Measurements from ENCODE around the gene C9orf43.
"Not testable (repeated sequence)": the region's sequence is repeated elsewhere in the genome, so short reads cannot be mapped to it uniquely, and the experiment has no call there.

The C9orf43 gene, protein sequence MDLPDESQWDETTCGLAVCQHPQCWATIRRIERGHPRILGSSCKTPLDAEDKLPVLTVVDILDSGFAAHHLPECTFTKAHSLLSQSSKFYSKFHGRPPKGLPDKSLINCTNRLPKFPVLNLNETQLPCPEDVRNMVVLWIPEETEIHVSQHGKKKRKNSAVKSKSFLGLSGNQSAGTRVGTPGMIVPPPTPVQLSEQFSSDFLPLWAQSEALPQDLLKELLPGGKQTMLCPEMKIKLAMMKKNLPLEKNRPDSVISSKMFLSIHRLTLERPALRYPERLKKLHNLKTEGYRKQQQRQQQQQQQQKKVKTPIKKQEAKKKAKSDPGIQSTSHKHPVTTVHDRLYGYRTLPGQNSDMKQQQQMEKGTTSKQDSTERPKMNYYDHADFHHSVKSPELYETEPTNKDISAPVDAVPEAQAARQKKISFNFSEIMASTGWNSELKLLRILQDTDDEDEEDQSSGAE

GRCh38 chr9:113410207-113410864, at the start of gene C9orf43, which contains the start of gene POLE3:
C9orf43 (plus strand) TSS chr9:113410747; CDS start chr9:113413494, 2,747 bp downstream.
POLE3 (minus strand) TSS chr9:113410675; CDS start chr9:113410293, 382 bp downstream.
- DNase-seq: peak; percentile 80

DNA sequence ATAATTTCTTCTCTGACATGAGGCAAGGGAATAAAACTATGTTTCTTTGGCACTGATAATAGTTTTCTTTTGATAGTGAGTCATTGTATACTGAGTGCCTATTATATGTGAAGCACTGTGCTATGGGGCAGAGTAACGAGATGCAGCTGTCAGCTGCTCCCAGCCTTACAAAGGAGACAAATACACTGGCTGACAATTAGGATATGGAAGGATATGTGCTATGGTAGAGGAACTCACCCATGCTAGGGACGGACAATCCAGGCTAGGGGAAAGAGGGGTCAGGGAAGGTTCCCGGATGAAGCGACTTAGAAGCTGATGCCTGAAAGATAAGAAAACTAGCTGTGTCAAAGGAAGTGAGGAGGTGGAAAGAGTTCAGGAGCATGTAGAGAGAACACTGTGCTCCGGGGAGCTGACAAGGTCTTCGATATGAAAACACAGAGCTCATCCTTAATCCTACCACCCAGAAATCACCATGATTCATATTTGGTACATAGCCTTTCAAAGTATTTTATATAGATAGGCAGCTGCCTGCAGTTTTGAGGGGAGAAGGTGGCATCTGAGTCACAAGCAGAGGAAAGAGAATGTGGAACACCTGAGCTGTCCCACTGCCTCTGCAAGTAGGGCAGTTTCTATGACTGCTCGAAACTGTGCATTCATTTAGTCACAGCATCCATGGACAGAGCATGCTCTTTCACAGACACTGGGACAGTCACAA, 49.1 kb upstream of the C9orf43 start:
- no peak for DNase-seq

- DNase-seq: no peak
Measured at GRCh38 chr9:113363336-113363735, 47.2 kb upstream of the C9orf43 start.

DNA sequence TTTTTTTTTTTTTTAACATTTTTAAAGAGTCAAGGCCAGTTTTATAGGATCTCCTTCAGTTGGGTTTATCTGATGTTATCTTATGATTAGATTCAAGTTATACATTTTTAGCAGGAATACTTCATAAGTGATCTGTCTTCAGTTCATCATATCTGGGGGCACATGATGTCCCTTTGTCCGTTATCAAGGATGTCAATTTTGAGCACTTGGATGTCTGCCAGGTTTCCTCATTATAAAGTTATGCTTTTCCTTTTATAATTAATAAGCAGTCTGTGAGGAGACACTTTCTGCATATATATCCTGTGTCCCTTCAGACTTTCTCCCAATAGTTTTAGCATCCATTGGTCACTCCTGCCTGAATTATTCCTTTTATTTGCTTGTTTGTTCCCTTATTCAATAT, 45.6 kb upstream of the C9orf43 start:
- no peak for DNase-seq

DNA sequence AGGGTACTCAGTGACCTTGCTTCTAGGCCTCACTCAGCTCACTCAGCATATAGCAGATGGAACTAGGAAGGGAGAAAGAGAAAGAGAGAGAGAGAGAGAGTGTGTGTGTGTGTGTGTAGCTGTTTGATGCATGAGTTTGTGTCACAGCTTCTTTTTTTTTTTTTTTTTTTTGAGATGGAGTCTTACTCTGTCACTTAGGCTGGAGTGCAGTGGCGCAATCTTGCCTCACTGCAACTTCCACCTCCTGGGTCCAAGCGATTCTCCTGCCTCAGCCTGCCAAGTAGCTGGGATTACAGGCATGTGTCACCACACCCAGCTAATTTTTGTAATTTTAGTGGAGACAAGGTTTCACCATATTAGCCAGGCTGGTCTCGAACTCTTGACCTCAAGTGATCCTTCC, 44.9 kb upstream of the C9orf43 start:
- not testable (repeated sequence) for DNase-seq

- DNase-seq: no peak
Measured at GRCh38 chr9:113368348-113368981, 42.1 kb upstream of the C9orf43 start.

- DNase-seq: no peak
Measured at GRCh38 chr9:113368982-113369854, 41.3 kb upstream of the C9orf43 start.

- no peak for DNase-seq
Measured at GRCh38 chr9:113369855-113370140, 40.7 kb upstream of the C9orf43 start.

- DNase-seq: no peak
Measured at GRCh38 chr9:113370806-113371325, 39.7 kb upstream of the C9orf43 start.

DNA sequence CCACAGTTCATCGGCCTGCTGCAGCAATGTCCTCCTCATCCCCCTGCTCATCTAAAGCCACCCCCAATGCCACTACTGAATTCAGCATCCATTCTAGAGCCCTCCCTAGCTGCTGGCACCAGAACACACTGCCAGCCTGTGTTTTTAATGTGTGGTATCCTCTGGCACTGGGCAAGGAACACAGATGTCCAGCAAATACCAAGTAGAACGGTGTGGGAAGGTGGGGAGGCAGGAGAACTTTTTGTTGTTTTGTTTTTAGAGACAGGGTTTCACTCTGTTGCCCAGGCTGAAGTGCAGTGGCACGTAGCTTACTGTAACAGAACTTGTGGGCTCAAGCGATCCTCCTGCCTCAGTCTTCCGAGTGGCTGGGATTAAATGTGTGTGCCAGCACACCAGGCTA, 38.5 kb upstream of the C9orf43 start:
- no peak for DNase-seq

GRCh38 chr9:113373256-113373655, 37.3 kb upstream of the C9orf43 start:
- DNase-seq: no peak

- no peak for DNase-seq
Measured at GRCh38 chr9:113373676-113374392, 36.7 kb upstream of the C9orf43 start.

DNA sequence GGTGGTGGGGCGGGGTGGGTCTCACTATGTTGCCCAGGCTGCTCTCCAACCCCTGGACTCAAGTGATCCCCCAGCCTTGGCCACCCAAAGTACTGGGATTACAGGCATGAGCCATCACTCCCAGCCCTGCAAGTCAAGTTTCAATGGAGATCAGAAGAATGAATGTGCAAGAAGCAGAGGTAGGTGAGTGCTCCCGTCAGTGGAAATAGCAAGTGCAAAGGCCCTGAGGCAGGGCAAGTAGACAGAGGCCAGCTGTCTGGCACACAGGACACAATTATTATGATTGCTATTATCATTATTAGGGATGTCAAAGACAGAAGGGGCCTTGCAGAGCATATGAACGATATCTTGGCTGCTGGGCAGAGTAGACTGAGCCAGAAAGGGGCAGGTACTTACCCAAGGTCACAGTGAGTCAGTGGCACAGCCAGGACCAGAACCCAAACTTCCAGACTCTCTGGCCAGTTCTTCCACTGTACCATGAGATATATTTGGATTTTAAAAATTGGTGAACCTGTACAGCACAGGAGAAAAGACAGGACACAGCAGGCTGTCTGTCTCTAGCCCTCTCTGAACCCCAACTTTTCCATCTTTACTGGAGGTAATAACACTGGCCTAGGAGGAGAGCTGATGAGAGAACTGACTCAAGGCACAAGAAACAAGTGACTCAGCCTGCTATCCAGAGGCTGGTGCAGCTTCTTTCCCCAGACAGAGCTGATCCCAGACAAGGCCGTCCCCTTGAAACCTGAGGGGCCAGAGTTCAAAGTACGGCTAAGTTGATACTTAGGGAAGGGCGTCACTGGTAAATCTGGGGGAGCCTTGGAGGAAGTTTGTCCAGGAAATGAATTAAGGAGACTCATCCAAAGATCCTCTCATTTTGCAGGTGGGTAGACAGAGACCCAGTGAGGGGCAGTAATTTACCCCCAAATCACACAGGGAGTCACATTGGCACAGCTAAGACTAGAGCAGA, 35.2 kb upstream of the C9orf43 start:
- no peak for DNase-seq

DNA sequence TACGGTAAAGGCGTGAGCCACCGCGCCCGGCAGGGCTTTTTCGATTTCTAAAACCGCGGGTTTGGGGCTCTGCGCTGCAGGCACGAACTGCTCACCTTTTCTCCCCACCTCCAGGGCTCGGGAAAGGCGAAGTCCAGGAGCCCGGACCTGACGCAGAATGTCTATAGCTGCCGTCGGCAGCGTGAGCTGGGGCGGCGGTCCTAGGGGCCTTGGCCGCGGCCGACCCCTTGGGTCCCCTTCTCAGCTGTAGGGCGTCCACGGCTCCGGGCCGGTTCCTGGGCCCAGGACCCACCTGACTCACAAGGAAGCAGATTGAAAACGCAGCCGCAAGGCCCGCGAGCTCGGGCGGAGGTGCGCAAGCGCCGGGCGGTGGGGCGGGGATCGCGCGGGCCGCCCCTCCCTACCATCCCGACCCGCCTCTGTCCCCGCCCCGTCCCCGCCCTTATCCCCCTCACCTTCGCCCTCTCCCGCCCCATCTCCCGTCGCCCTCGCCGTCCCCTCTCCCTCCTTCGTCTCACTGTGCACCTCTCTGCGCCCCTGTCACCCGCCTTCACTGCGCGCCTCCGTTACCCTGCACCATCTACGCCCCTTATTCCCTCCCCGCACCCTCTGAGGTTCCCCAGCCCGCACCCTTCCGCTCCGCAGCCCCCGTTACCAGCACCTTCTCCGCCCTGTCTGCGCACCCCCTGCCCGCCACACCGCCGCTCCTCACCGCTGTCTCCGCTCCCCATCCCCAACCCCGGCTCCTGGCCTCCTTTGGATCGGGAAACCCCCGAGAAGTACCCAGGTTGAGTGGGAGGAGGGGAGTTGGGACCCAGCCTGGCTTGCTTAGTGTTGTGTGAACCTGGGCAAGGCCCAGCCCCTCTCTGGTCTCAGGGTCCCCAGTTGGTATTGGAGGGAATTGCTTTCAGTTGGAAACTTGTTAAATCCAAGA, 33.6 kb upstream of the C9orf43 start, which contains the start of gene HDHD3:
TSS of gene HDHD3 (minus strand) at position 353 of the 934 bp plus-strand sequence. CDS start 2,632 bp downstream, outside the sequence.
- peak; percentile 40 for DNase-seq

- DNase-seq: not testable (repeated sequence)
Measured at GRCh38 chr9:113379094-113379828, 31.3 kb upstream of the C9orf43 start.

DNA sequence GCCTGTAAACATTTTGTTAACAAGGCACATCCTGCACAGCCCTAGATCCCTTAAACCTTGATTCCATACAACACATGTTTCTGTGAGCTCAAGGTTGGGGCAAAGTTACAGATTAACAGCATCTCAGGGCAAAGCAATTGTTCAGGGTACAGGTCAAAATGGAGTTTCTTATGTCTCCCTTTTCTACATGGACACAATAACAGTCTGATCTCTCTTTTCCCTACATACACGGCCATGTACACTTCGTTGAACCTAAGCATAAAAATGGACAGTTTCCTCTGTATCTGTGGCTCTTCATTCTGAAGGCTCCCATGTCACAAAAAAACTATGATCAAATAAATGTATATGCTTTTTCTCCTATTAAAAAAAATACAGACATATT, 30.7 kb upstream of the C9orf43 start:
- not testable (repeated sequence) for DNase-seq

DNA sequence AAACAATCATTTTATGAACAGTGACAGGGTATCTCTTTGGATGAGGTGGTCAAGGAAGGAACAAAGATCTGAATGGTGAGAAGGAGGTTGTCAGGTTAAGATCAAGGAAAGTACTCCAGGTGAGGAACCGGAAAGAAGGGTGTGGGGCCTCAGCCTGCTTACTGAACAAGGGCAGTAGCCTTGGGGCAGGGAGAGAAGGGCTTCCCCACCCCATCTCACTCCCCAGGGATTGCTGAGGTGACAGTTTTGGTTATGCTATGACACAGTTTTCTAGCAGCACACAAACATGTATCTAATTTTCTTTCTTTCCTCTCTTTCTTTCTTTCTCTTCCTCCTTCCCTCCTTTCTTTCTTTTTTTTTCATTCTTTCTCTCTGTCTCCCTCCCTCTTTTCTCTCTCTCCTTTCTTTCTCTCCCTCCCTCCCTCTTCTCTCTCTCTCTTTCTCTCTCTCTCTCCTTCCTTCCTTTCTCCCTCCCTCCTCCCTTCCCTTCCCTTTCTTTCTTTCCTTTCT, 29.6 kb upstream of the C9orf43 start:
- DNase-seq: no peak

GRCh38 chr9:113381441-113381840, 29.1 kb upstream of the C9orf43 start:
- not testable (repeated sequence) for DNase-seq

Data from NCI-H1694 (cell line).